K562 (cell line): ENCODE results near the gene XPNPEP3. TPM values are rescaled to one million over a fixed set of nuclear protein-coding genes. Genes with fewer than 3 reads are reported as not detected.
A peak's percentile ranks its signal among the peaks of the same experiment; 100 is the strongest.

Experiments used
- CBFB ChIP-seq: sonication (generic); formaldehyde crosslinking; IDR thresholded peaks from 2 replicates; pipeline ENCODE4 v1.4.0; 2020; ENCODE audit warnings: mild to moderate bottlenecking, missing genetic modification reagents
- CC2D1A ChIP-seq: fragments of 450-650 bp; IDR thresholded peaks from 2 replicates; pipeline ENCODE4 v1.6.1; 2017; ENCODE audit warnings: mild to moderate bottlenecking
- ILK ChIP-seq: fragments of 450-650 bp; IDR thresholded peaks from 2 replicates; pipeline ENCODE4 v1.6.1; 2016; ENCODE audit warnings: missing genetic modification characterization, low read depth, mild to moderate bottlenecking, missing compliant biosample characterization, moderate library complexity, borderline replicate concordance
- L3MBTL2 ChIP-seq: fragments of 450-650 bp; IDR thresholded peaks from 2 replicates; pipeline ENCODE4 v1.6.1; 2016; ENCODE audit warnings: mild to moderate bottlenecking, moderate library complexity
- MBD2 ChIP-seq: sonication (generic); IDR thresholded peaks from 2 replicates; pipeline ENCODE4 v1.6.1; 2016; ENCODE audit warnings: low read depth, borderline replicate concordance
- MTA1 ChIP-seq: fragments of 450-650 bp; IDR thresholded peaks from 2 replicates; pipeline ENCODE4 v1.6.1; 2017; ENCODE audit warnings: borderline replicate concordance
- NFE2 ChIP-seq: IDR thresholded peaks from 2 replicates; pipeline ENCODE4 v1.6.1; 2014; ENCODE audit warnings: antibody characterized with exemption, low read depth
- POLR2AphosphoS5 ChIP-seq: IDR thresholded peaks from 2 replicates; pipeline ENCODE4 v1.6.1; 2011; ENCODE audit warnings: mild to moderate bottlenecking, low read depth, low read length, moderate library complexity; ENCODE audit not compliant: control insufficient read depth, insufficient read depth
- POLR2G ChIP-seq: fragments of 200-400 bp; formaldehyde crosslinking; IDR thresholded peaks from 2 replicates; pipeline ENCODE4 v1.6.1; 2017; ENCODE audit warnings: low read depth, mild to moderate bottlenecking, antibody characterized with exemption, low read length, moderate library complexity
- RFX1 ChIP-seq: fragments of 450-650 bp; IDR thresholded peaks from 2 replicates; pipeline ENCODE4 v1.6.1; 2016; ENCODE audit warnings: mild to moderate bottlenecking, moderate library complexity
- SMARCE1 ChIP-seq: fragments of 450-650 bp; IDR thresholded peaks from 2 replicates; pipeline ENCODE4 v1.7.1; 2016; ENCODE audit warnings: mild to moderate bottlenecking
- SUPT5H ChIP-seq: fragments of 450-650 bp; IDR thresholded peaks from 2 replicates; pipeline ENCODE4 v1.6.1; 2016
- TFAM ChIP-seq: fragments of 250-450 bp; sonication (Bioruptor Pico); conservative IDR thresholded peaks from 2 replicates; pipeline ENCODE4 v1.5.0; 2021; ENCODE audit warnings: mild to moderate bottlenecking, moderate library complexity
- U2AF1 ChIP-seq: fragments of 200-400 bp; formaldehyde crosslinking; optimal IDR thresholded peaks from 2 replicates; pipeline ENCODE3; 2017; ENCODE audit warnings: mild to moderate bottlenecking, low read depth, low read length, moderate library complexity
- YY1 ChIP-seq, 3 experiments: IDR thresholded peaks; 2 replicates each; pipeline ENCODE4 v1.6.1; 2011; ENCODE audit warnings: low read length in 2 of 3, mild to moderate bottlenecking in 2 of 3, moderate library complexity in 2 of 3, borderline replicate concordance in 1 of 3, control low read depth in 1 of 3, low read depth in 1 of 3; ENCODE audit not compliant: insufficient read depth in 3 of 3, insufficient replicate concordance in 2 of 3, control insufficient read depth in 1 of 3, insufficient read length in 1 of 3; ENCODE audit errors: extremely low read depth in 1 of 3
- ZFX ChIP-seq: sonication (generic); formaldehyde crosslinking; IDR thresholded peaks from 2 replicates; pipeline ENCODE4 v1.8.0; 2022; ENCODE audit warnings: mild to moderate bottlenecking, missing genetic modification reagents, moderate library complexity
- ZNF197 ChIP-seq: fragments of 200-800 bp; sonication (Bioruptor generic); IDR thresholded peaks from 2 replicates; pipeline ENCODE4 v1.6.1; 2016; ENCODE audit warnings: low read depth, missing genetic modification characterization, missing compliant biosample characterization
- ZNF551 ChIP-seq: fragments of 250-450 bp; sonication (Bioruptor Pico); IDR thresholded peaks from 2 replicates; pipeline ENCODE4 v1.5.0; 2021; ENCODE audit warnings: mild to moderate bottlenecking, moderate library complexity
- polyA plus RNA-seq, 8 experiments: library from polyadenylated mRNA; depleted of rRNA in 4 of 8; stranded (reverse) in 5 of 8; unstranded in 3 of 8; fragments of >200 nt; fragmentation: Nextera tagmentation in 2 of 8; fragmentation: Illumina TruSeq in 1 of 8; extraction: Ambion mirVana in 2 of 8; extraction: Trizol in 1 of 8; gene quantifications; 2 replicates each; pipeline versions ENCODE4 v1.2.1 to v1.2.3, GENCODE V29; 2011 to 2014; ENCODE audit warnings: inconsistent platforms in 1 of 8, missing spikeins in 1 of 8
- total RNA-seq, 7 experiments: library from RNA; depleted of rRNA in 6 of 7; stranded (reverse); fragments of >200 nt in 6 of 7; fragmentation: Illumina TruSeq in 2 of 7; extraction: Trizol in 2 of 7; gene quantifications; 2 replicates each; pipeline versions ENCODE4 v1.2.1 to v1.2.3, GENCODE V29; 2011 to 2021; ENCODE audit warnings: low replicate concordance in 1 of 7
- TF ChIP-seq, protein P1 (sequence below), 2 experiments: fragments of 450-650 bp; IDR thresholded peaks; 2 replicates each; pipeline ENCODE4 v1.6.1; 2018; ENCODE audit warnings: mild to moderate bottlenecking in 2 of 2, low read depth in 1 of 2; ENCODE audit not compliant: partially characterized antibody in 2 of 2
- TF ChIP-seq, protein P2 (sequence below): fragments of 450-650 bp; IDR thresholded peaks from 2 replicates; pipeline ENCODE4 v1.6.1; 2016; ENCODE audit warnings: missing biosample characterization, missing genetic modification characterization
- TF ChIP-seq, protein P3 (sequence below): fragments of 200-800 bp; sonication (Bioruptor generic); IDR thresholded peaks from 2 replicates; pipeline ENCODE4 v1.6.1; 2017; ENCODE audit warnings: missing genetic modification characterization, missing compliant biosample characterization

XPNPEP3 gene
- total and polyA plus RNA-seq, 9 of the 15 experiments (the other 6 are each of a cell fraction or from before 2014, with no cell fraction given), result 9.1 to 22.6 (median 15.6) TPM

DNA sequence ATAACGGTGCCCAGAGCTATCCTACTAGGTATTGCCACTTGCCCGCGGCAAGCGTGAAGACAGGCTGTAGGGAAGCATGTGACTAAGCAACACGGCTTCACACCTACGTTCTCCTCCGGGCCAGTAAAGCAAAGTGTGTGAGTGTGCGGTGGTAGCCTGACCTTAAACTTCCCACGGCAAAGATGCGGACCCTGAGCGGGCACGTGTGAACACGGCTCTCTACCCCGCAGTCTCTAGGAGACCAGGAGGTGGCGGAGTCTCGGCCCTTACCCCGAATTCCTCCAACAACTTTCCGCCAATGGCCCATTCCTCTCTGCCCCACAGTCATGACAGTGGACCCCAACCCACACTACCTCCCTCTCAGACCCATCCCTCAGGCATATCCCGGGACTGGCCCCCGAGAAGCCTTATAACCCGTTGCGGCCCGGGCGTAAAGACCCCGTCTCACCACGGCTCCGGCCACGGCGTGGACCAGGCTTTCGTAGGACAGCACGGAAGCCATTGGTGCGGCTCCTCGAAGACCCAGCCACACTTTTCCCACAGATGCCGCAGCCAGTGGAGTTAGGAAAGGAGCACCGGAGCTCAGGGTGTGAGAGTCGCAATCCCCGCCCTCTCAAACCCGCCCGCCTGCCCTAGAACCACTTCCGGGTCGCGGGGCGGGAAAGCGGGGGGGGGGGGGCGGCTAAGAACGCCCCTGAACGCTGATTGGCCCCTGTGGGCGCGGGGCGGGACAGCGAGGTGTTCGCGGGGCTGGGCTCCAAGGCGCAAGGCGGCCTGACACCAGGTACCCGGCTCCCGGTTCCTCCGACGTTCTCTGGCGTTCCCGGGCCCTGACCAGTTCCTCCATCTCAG lies 38.0 kb upstream of the XPNPEP3 start, which contains the start of gene SLC25A17 (continued):
- TF ChIP-seq, protein P1, sequence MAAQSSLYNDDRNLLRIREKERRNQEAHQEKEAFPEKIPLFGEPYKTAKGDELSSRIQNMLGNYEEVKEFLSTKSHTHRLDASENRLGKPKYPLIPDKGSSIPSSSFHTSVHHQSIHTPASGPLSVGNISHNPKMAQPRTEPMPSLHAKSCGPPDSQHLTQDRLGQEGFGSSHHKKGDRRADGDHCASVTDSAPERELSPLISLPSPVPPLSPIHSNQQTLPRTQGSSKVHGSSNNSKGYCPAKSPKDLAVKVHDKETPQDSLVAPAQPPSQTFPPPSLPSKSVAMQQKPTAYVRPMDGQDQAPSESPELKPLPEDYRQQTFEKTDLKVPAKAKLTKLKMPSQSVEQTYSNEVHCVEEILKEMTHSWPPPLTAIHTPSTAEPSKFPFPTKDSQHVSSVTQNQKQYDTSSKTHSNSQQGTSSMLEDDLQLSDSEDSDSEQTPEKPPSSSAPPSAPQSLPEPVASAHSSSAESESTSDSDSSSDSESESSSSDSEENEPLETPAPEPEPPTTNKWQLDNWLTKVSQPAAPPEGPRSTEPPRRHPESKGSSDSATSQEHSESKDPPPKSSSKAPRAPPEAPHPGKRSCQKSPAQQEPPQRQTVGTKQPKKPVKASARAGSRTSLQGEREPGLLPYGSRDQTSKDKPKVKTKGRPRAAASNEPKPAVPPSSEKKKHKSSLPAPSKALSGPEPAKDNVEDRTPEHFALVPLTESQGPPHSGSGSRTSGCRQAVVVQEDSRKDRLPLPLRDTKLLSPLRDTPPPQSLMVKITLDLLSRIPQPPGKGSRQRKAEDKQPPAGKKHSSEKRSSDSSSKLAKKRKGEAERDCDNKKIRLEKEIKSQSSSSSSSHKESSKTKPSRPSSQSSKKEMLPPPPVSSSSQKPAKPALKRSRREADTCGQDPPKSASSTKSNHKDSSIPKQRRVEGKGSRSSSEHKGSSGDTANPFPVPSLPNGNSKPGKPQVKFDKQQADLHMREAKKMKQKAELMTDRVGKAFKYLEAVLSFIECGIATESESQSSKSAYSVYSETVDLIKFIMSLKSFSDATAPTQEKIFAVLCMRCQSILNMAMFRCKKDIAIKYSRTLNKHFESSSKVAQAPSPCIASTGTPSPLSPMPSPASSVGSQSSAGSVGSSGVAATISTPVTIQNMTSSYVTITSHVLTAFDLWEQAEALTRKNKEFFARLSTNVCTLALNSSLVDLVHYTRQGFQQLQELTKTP (IDR thresholded peaks at IDR 0.05; ENCODE audit: low read depth in 1 of 2, partially characterized antibody in 2 of 2), result peak in 1 of 2 experiments; percentile 26
- TF ChIP-seq NFE2 (no peak), SMARCE1 (0 out of 2 replicates have a peak, but pooled peaks have one; percentile 9), ILK (no peak), YY1 (IDR thresholded peaks at IDR 0.05; ENCODE audit: borderline replicate concordance in 1 of 3, control insufficient read depth in 1 of 3, extremely low read depth in 1 of 3, insufficient read depth in 3 of 3, insufficient read length in 1 of 3, insufficient replicate concordance in 2 of 3, low read depth in 1 of 3, low read length in 2 of 3) (peak in 1 of 3 experiments; percentile 67), MTA1 (peak; percentile 32; the same call in 1 of the 2 replicates), ZNF197 (CRISPR knock-in tag) (no peak), ZNF551 (CRISPR knock-in tag) (no peak), SUPT5H (peak; percentile 71; the same call in 1 of the 2 replicates), CC2D1A (0 out of 2 replicates have a peak, but pooled peaks have one; percentile 10), L3MBTL2 (peak; percentile 93), ZFX (CRISPR knock-in tag) (peak; percentile 53), MBD2 (peak; percentile 48; the same call in 1 of the 2 replicates), POLR2G (peak; percentile 82), U2AF1 (no peak), POLR2AphosphoS5 (peak; percentile 61), RFX1 (peak; percentile 70), CBFB (CRISPR knock-in tag) (no peak), TFAM (CRISPR knock-in tag) (no peak)
- TF ChIP-seq, protein P2, sequence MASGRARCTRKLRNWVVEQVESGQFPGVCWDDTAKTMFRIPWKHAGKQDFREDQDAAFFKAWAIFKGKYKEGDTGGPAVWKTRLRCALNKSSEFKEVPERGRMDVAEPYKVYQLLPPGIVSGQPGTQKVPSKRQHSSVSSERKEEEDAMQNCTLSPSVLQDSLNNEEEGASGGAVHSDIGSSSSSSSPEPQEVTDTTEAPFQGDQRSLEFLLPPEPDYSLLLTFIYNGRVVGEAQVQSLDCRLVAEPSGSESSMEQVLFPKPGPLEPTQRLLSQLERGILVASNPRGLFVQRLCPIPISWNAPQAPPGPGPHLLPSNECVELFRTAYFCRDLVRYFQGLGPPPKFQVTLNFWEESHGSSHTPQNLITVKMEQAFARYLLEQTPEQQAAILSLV (tag), result 0 out of 2 replicates have a peak, but pooled peaks have one; percentile 12
- TF ChIP-seq, protein P3, sequence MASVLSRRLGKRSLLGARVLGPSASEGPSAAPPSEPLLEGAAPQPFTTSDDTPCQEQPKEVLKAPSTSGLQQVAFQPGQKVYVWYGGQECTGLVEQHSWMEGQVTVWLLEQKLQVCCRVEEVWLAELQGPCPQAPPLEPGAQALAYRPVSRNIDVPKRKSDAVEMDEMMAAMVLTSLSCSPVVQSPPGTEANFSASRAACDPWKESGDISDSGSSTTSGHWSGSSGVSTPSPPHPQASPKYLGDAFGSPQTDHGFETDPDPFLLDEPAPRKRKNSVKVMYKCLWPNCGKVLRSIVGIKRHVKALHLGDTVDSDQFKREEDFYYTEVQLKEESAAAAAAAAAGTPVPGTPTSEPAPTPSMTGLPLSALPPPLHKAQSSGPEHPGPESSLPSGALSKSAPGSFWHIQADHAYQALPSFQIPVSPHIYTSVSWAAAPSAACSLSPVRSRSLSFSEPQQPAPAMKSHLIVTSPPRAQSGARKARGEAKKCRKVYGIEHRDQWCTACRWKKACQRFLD (CRISPR knock-in tag), result peak; percentile 75
